Stomach (tissue), 9 donors: ENCODE measurements around the gene GZMB. TPM values are rescaled to one million over a fixed set of nuclear protein-coding genes. Genes with fewer than 3 reads are reported as not detected.

Source experiments
- DNase-seq, 2 donors: peaks; one replicate each; pipeline versions ENCODE4 v3.0.0 to v3.0.0-alpha.2; 2013 to 2019
- H3K27ac ChIP-seq, 5 donors: fragments of 200-600 bp in 4 of 5; sonication (generic) in 4 of 5; one replicate each; pipeline ENCODE4 v1.5.1; 2013 to 2019; ENCODE audit warnings: mild to moderate bottlenecking in 1 of 5, moderate library complexity in 1 of 5
- H3K27me3 ChIP-seq, 3 donors: fragments of 200-600 bp; sonication (generic); one replicate each; pipeline ENCODE4 v1.5.1; 2017 to 2019; ENCODE audit warnings: mixed run types in 1 of 3
- H3K36me3 ChIP-seq, 4 donors: fragments of 200-600 bp; sonication (generic); 1 replicate in 3 of 4; 2 replicates in 1 of 4; pipeline ENCODE4 v1.5.1; 2016 to 2019
- H3K4me1 ChIP-seq, 4 donors: fragments of 200-600 bp; sonication (generic); one replicate each; pipeline ENCODE4 v1.5.1; 2016 to 2019
- H3K4me3 ChIP-seq, 4 donors: fragments of 200-600 bp; sonication (generic) in 3 of 4; one replicate each; pipeline ENCODE4 v1.5.1; 2016 to 2019; ENCODE audit warnings: mild to moderate bottlenecking in 1 of 4
- H3K9me3 ChIP-seq, 4 donors: fragments of 200-600 bp; sonication (generic); one replicate each; pipeline ENCODE4 v1.5.1; 2016 to 2019
- CTCF ChIP-seq, 7 experiments: fragments of 450-650 bp in 4 of 7; fragments of 200-600 bp in 3 of 7; sonication (generic) in 3 of 7; IDR thresholded peaks; one replicate each; pipeline ENCODE4 v1.5.1; 2016 to 2019; ENCODE audit warnings: antibody characterized with exemption in 7 of 7, control low read depth in 2 of 7, mild to moderate bottlenecking in 1 of 7
- EP300 ChIP-seq: sonication (generic); formaldehyde crosslinking; IDR thresholded peaks from one replicate; pipeline ENCODE4 v1.6.1; 2017; ENCODE audit warnings: antibody characterized with exemption
- POLR2A ChIP-seq, 4 donors: fragments of 450-650 bp; IDR thresholded peaks; one replicate each; pipeline ENCODE4 v1.6.1; 2016; ENCODE audit warnings: antibody characterized with exemption in 4 of 4, control low read depth in 2 of 4, mild to moderate bottlenecking in 1 of 4, moderate library complexity in 1 of 4
- POLR2AphosphoS5 ChIP-seq, 3 donors: sonication (generic); formaldehyde crosslinking; IDR thresholded peaks; one replicate each; pipeline ENCODE4 v1.6.1; 2016; ENCODE audit warnings: antibody characterized with exemption in 3 of 3
- WGBS, 5 donors: extraction: QIAGEN DNeasy Blood & Tissue Kit in 3 of 5; methylation state at CpG; one replicate each; pipeline versions ENCODE4 v1.1.5 to v1.1.7; 2013 to 2018; 5-methylcytosine and 5-hydroxymethylcytosine counted together
- intact Hi-C: fragments of 100-400 bp; cut with DNase I; formaldehyde crosslinking; loops from one replicate; pipeline ENCODE4 v1.15.1; 2023; ENCODE audit warnings: low total_unique reads
- polyA plus RNA-seq, 3 donors: library from polyadenylated mRNA; stranded (reverse); fragments of 200-250 nt; gene quantifications; one replicate each; pipeline ENCODE4 v1.2.3, GENCODE V29; 2013
- total RNA-seq, 5 donors: library from RNA; depleted of rRNA; stranded (reverse); fragments of >200 nt; gene quantifications; one replicate each; pipeline versions ENCODE4 v1.1.0 to v1.2.3, GENCODE V29; 2014 to 2016
- donor health status: healthy with polysubstance abuse.
- donor health status: Bipolar disorder and iron deficiency.
- donor health status: healthy.

The GZMB gene
- total and polyA plus RNA-seq, 8 donors, result 0.92 to 4.0 (median 2.3) TPM; not detected in 3

- Histone ChIP-seq H3K4me1 (peaks cover 0 to 17% (median 14%) of the 10 kb centered on the region in 4 donors), H3K36me3 (no peaks in the 10 kb centered on the region), H3K4me3 (peak overlapping the region in 1 of 4 donors; percentile 17), H3K27ac (no peak overlapping the region), H3K9me3 (no peaks in the 10 kb centered on the region), H3K27me3 (no peaks in the 10 kb centered on the region)
- intact Hi-C loops, result no loop called here
- WGBS, 5 donors, result 92 to 97% (median 94%) methylated on average over 10 to 11 of the region's 11 CpGs
- no peak for DNase-seq
- no peak for TF ChIP-seq EP300
- no peak for TF ChIP-seq CTCF (IDR thresholded peaks at IDR 0.05)
- TF ChIP-seq POLR2A (IDR thresholded peaks at IDR 0.05), result no peak
- no peak for TF ChIP-seq POLR2AphosphoS5 (IDR thresholded peaks at IDR 0.05)
Measured at GRCh38 chr14:24631749-24632335, 2.1 kb downstream of the GZMB start.

- H3K36me3 ChIP-seq, result no peaks in the 10 kb centered on the region
- intact Hi-C loops, result no loop called here
- no peak for TF ChIP-seq CTCF (IDR thresholded peaks at IDR 0.05)
- TF ChIP-seq POLR2A (IDR thresholded peaks at IDR 0.05), result no peak
- TF ChIP-seq EP300, result no peak
- peak in 1 of 3 donors; percentile 23 for TF ChIP-seq POLR2AphosphoS5 (IDR thresholded peaks at IDR 0.05)
- peak overlapping the region in 1 of 5 donors; percentile 32 for H3K27ac ChIP-seq
- peak overlapping the region in 1 of 4 donors; percentile 17 for H3K4me3 ChIP-seq
- 32 to 58% (median 53%) methylated on average over 7 to 10 of the region's 10 CpGs for WGBS, 5 donors
- peak; percentile 54 to 92 for DNase-seq
- no peaks in the 10 kb centered on the region for H3K9me3 ChIP-seq
- no peaks in the 10 kb centered on the region for H3K27me3 ChIP-seq
- peaks cover 0 to 17% (median 14%) of the 10 kb centered on the region in 4 donors for H3K4me1 ChIP-seq
Measured at GRCh38 chr14:24630872-24631477, 3.0 kb downstream of the GZMB start.

DNA sequence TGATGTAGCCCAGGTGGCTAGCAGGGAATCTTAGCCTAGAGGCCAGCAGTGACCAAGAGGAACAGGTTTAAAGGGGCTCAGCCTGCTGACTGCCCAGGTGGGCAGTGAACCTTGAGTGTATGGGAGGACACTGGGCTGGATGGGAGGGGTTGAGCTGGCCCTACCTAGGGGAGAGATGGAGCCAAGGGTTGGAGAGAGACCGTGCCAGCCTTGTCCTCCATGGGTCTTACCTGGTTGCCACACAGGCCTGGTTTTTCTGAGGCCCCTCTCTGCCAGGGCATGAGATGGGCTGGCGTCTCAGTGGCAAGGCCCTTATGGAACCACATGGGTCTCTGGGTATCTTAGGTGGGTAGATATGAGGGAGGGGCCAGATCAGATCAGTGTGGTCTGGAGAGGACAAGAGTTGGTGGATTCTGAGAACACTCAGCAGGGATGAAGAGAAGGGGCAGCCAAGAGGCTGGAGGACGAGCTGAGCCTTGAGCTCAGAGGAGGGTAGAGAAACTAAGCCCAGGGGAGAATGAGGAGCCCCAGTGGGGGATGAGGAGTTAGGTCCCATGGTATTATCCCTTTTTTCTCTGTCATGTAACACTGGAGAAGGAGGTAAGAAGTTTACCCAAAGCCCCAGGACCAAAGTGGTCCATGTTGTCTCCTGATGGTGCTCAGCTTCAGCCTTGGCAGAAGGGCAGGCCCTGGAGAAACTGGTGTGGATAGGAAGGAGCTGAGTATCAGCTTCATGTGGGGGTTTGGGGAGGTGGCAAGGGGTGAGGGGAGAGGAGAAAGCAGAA, 3.7 kb downstream of the GZMB start:
- intact Hi-C loops, result no loop called here
- Histone ChIP-seq H3K9me3 (no peaks in the 10 kb centered on the region), H3K27ac (peak overlapping the region in 1 of 5 donors; percentile 32), H3K36me3 (no peaks in the 10 kb centered on the region), H3K4me1 (peaks cover 0 to 17% (median 14%) of the 10 kb centered on the region in 4 donors), H3K27me3 (no peaks in the 10 kb centered on the region), H3K4me3 (no peak overlapping the region)
- DNase-seq, result no peak
- TF ChIP-seq POLR2A (IDR thresholded peaks at IDR 0.05) (no peak), CTCF (IDR thresholded peaks at IDR 0.05) (no peak), POLR2AphosphoS5 (IDR thresholded peaks at IDR 0.05) (no peak), EP300 (no peak)
- 70 to 100% (median 87%) methylated on average over 3 of the region's 3 CpGs for WGBS, 5 donors

GRCh38 chr14:24629521-24629920, 4.5 kb downstream of the GZMB start:
- 87 to 92% (median 89%) methylated on average over 6 of the region's 6 CpGs for WGBS, 5 donors
- no peak for DNase-seq
- H3K27me3 ChIP-seq, result no peaks in the 10 kb centered on the region
- no peaks in the 10 kb centered on the region for H3K9me3 ChIP-seq
- H3K36me3 ChIP-seq, result no peaks in the 10 kb centered on the region
- no peak overlapping the region for H3K4me3 ChIP-seq
- no peak overlapping the region for H3K27ac ChIP-seq
- H3K4me1 ChIP-seq, result peaks cover 0 to 17% (median 14%) of the 10 kb centered on the region in 4 donors
- TF ChIP-seq POLR2A (IDR thresholded peaks at IDR 0.05) (no peak), EP300 (no peak)
- intact Hi-C loops, result no loop called here
